ENCODE data around the gene P2RY2.

The P2RY2 gene

DNA sequence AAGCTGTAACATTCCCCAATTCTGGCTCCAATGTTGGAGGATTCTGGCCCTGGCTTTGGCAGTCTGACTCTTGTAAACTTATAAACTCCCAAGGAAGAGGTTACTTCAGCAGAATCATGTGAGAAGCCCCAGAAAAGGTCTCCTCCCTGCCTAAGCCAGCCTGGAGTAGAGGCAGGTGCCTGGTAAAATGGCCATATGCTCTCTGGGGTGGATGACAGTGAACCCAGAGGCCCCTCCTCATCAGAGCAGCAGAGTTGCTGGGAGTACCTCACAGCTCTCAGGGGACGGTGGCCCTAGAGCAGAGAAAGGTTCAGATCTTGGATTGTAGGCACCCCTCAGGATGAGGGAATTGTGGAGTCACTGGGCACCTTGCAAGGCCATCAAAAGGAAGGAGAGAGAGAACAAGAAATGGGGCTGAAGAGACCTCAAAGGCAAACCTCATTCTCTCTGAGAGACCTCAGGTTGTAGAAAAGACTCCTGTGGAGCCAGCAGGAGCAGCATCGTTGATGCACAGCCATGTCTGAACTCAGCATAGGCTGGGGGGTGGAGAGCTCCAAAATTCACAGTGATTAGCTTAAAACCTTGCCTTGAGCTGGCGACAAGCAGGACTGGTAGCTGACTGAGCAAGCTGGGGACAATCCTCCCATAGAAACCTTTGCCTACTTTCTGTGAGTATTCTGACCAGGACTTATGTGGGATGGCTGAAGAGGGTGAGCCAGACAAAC lies 49.2 kb downstream of the P2RY2 start:
- TF ChIP-seq POLR2AphosphoS5 (IDR thresholded peaks at IDR 0.05; ENCODE audit: low read depth, low read length) (no peak), SIN3A (IDR thresholded peaks at IDR 0.05; ENCODE audit: borderline replicate concordance, insufficient read depth, low read length) (no peak), FOXP2 (optimal IDR thresholded peaks at IDR 0.05; ENCODE audit: borderline replicate concordance, extremely low read depth, extremely low read length, insufficient read depth) (no peak), TAF1 (IDR thresholded peaks at IDR 0.05; ENCODE audit: borderline replicate concordance, insufficient read depth, low read length) (no peak)
- TF ChIP-seq, protein P1, sequence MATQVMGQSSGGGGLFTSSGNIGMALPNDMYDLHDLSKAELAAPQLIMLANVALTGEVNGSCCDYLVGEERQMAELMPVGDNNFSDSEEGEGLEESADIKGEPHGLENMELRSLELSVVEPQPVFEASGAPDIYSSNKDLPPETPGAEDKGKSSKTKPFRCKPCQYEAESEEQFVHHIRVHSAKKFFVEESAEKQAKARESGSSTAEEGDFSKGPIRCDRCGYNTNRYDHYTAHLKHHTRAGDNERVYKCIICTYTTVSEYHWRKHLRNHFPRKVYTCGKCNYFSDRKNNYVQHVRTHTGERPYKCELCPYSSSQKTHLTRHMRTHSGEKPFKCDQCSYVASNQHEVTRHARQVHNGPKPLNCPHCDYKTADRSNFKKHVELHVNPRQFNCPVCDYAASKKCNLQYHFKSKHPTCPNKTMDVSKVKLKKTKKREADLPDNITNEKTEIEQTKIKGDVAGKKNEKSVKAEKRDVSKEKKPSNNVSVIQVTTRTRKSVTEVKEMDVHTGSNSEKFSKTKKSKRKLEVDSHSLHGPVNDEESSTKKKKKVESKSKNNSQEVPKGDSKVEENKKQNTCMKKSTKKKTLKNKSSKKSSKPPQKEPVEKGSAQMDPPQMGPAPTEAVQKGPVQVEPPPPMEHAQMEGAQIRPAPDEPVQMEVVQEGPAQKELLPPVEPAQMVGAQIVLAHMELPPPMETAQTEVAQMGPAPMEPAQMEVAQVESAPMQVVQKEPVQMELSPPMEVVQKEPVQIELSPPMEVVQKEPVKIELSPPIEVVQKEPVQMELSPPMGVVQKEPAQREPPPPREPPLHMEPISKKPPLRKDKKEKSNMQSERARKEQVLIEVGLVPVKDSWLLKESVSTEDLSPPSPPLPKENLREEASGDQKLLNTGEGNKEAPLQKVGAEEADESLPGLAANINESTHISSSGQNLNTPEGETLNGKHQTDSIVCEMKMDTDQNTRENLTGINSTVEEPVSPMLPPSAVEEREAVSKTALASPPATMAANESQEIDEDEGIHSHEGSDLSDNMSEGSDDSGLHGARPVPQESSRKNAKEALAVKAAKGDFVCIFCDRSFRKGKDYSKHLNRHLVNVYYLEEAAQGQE (IDR thresholded peaks at IDR 0.05; ENCODE audit: insufficient read depth in 1 of 2, low read depth in 2 of 2, low read length in 2 of 2), result no peak

DNA sequence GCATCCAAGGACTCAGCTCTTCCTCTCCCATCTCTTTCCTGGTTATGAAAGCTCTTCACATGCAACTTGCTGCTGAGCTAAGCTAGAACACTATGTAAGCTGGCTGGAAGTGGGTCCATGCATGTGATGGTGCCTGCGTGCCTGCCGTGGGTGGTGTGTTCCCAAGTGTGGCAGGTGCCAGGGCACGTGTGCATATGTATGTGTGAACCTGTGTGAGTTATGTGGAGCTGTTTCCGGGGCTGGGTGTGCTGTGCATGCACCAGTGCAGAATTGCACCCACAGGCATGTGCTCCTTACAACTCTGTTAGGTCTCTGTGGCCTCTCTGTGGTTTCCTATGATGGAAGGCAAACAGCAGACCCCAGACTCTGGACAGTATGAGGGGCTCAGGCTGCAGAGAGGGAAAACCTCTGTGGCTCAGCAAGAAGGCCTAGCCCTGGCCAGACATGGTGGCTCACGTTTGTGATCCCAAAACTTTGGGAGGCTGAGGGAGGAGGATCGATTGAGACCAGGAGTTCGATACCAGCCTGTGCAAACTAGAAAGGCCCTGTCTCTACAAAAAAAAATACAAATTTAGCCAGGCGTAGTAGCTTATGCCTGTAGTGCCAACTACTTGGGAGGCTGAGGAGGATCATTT lies 49.9 kb downstream of the P2RY2 start:
- TF ChIP-seq POLR2AphosphoS5 (IDR thresholded peaks at IDR 0.05; ENCODE audit: low read depth, low read length) (no peak), TAF1 (IDR thresholded peaks at IDR 0.05; ENCODE audit: borderline replicate concordance, insufficient read depth, low read length) (no peak)

DNA sequence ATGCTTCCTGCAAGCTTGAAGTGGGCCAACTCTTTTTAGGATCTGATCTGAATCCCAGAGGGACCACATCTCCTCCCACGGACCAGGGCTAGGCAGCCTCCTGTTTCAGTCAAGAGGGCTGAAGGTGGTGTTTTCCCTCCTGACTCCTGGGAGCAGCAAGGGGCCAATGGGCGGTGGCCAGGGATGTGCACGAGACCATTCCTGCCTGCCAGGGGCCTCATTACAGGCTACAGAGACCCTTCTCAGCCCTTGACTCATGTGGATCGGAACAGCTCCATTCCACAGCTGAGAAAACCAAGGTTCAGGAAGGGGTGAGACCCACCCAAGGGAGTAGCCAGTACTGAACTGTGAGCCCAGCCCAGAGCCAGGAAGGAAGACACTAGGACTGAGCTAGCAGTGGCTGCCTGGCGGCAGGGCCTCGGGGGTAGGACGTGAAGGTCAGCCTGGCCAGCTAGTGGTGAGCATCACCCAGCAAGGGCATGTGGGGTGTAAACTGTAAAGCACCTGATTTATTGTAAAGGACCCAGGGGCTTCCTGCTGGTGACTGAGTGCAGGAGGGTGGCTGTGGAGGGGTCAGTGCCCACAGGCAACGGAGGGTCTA lies 50.7 kb downstream of the P2RY2 start:
- TF ChIP-seq FOXP2 (optimal IDR thresholded peaks at IDR 0.05; ENCODE audit: borderline replicate concordance, extremely low read depth, extremely low read length, insufficient read depth) (no peak), SIN3A (IDR thresholded peaks at IDR 0.05; ENCODE audit: borderline replicate concordance, insufficient read depth, low read length) (no peak), TAF1 (IDR thresholded peaks at IDR 0.05; ENCODE audit: borderline replicate concordance, insufficient read depth, low read length) (no peak), POLR2AphosphoS5 (IDR thresholded peaks at IDR 0.05; ENCODE audit: low read depth, low read length) (no peak)
- TF ChIP-seq, protein P1 (IDR thresholded peaks at IDR 0.05; ENCODE audit: insufficient read depth in 1 of 2, low read depth in 2 of 2, low read length in 2 of 2), result no peak

DNA sequence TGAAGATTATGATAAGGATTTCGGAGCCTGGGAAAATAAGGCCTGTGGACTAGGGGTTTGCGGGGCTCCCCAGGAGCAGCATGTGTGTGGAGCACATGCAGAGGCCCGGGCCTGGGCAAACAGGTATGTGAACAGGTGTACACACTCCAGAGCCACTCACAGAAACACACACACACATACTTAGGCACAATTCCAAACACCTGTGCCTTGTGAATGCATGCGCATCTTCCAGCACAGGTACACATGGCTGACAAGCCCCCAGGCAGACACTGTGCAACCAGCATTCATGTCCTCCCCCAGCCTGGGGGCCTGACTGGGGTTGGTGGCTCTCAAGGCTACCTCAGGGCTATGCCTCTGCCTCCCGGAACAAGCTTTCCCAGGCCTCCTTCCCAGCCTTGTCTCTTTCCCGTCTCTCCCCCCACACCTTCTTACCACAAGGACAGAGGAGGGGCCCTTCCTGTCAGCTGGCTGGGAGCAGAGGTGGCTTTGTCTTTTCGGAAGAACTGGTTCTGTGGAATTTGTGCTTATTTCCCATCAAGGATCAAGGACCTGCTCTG lies 51.5 kb downstream of the P2RY2 start:
- no peak for TF ChIP-seq FOXP2 (optimal IDR thresholded peaks at IDR 0.05; ENCODE audit: borderline replicate concordance, extremely low read depth, extremely low read length, insufficient read depth)
- TF ChIP-seq TAF1 (IDR thresholded peaks at IDR 0.05; ENCODE audit: borderline replicate concordance, insufficient read depth, low read length), result no peak
- TF ChIP-seq SIN3A (IDR thresholded peaks at IDR 0.05; ENCODE audit: borderline replicate concordance, insufficient read depth, low read length), result no peak
- TF ChIP-seq, protein P1 (IDR thresholded peaks at IDR 0.05; ENCODE audit: insufficient read depth in 1 of 2, low read depth in 2 of 2, low read length in 2 of 2), result no peak
- TF ChIP-seq POLR2AphosphoS5 (IDR thresholded peaks at IDR 0.05; ENCODE audit: low read depth, low read length), result no peak

DNA sequence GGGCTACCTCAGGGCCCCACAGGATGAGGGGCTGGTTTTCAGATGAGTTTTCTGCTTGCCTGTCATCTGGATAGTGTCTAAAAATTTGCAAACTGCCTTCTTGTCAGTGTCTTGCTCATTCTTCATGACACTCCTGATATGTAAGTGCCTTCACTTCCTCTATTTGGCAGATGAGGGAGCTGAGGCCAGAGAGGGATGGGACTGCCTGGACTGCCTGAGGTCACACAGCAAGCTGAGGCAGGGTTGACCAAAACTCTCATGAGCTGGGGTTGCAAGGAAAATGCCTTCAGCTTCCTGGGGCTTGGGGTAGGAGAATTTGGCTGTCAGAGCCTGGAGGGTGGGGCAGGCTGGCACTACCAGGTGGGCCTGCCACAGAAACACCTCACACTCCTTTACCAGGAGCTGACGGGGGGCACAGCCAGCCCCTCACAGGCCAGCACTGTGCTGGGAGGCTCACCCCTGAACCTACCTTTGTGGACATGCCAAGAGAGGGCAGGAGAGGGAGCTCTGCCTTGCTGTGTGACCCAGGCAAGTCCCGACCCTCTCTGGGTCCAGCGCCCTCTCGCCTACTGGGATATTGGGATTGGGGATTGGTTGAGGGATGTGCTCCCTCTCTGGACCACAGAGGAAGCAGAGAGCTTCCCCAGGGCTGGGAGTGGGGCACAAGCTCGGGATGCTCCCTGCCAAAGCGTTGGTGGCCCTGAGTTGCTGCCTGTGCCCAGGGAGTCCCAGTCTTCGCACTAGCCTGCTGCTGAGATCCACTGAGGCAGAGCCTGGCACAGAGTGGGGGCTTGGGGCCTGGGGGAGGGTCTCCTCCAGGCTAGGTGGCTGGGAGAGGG lies 52.2 kb downstream of the P2RY2 start:
- TF ChIP-seq SIN3A (IDR thresholded peaks at IDR 0.05; ENCODE audit: borderline replicate concordance, insufficient read depth, low read length), result no peak
- TF ChIP-seq TAF1 (IDR thresholded peaks at IDR 0.05; ENCODE audit: borderline replicate concordance, insufficient read depth, low read length), result no peak
- TF ChIP-seq FOXP2 (optimal IDR thresholded peaks at IDR 0.05; ENCODE audit: borderline replicate concordance, extremely low read depth, extremely low read length, insufficient read depth), result no peak
- TF ChIP-seq, protein P1 (IDR thresholded peaks at IDR 0.05; ENCODE audit: insufficient read depth in 1 of 2, low read depth in 2 of 2, low read length in 2 of 2), result no peak
- no peak for TF ChIP-seq POLR2AphosphoS5 (IDR thresholded peaks at IDR 0.05; ENCODE audit: low read depth, low read length)
